Right lobe of liver (tissue), 6 donors: ENCODE results near the gene CFTR. TPM values are rescaled to one million over a fixed set of nuclear protein-coding genes. Genes with fewer than 3 reads are reported as not detected.
A peak's percentile ranks its signal among the peaks of the same experiment; 100 is the strongest.

Experiments used
- ATAC-seq, 4 donors: fragments of 200-7000 bp; cut with Tn5 transposase; one replicate each; pipeline ENCODE4 v1.9.1; 2020; ENCODE audit warnings: mild to moderate bottlenecking in 4 of 4, moderate library complexity in 4 of 4
- DNase-seq, 3 donors: peaks; one replicate each; pipeline ENCODE4 v3.0.0-alpha.2; 2020
- H3K27ac ChIP-seq, 3 donors: fragments of 200-600 bp; one replicate each; pipeline ENCODE4 v1.8.0; 2022
- H3K27me3 ChIP-seq, 2 donors: fragments of 200-600 bp; one replicate each; pipeline ENCODE4 v1.8.0; 2022
- H3K36me3 ChIP-seq, 4 donors: fragments of 200-600 bp; sonication (generic) in 1 of 4; one replicate each; pipeline versions ENCODE4 v1.5.1 to v1.8.0; 2017 to 2022; ENCODE audit warnings: control low read depth in 1 of 4
- H3K4me1 ChIP-seq, 4 donors: fragments of 200-600 bp; sonication (generic) in 1 of 4; one replicate each; pipeline versions ENCODE4 v1.5.1 to v1.8.0; 2017 to 2022; ENCODE audit warnings: control low read depth in 1 of 4
- H3K4me3 ChIP-seq, 3 donors: fragments of 200-600 bp; one replicate each; pipeline ENCODE4 v1.8.0; 2022
- H3K9me3 ChIP-seq, 4 donors: fragments of 200-600 bp; sonication (generic) in 1 of 4; one replicate each; pipeline versions ENCODE4 v1.5.1 to v1.8.0; 2017 to 2022; ENCODE audit warnings: control low read depth in 1 of 4
- CTCF ChIP-seq, 4 donors: fragments of 200-600 bp in 3 of 4; fragments of 450-650 bp in 1 of 4; IDR thresholded peaks; one replicate each; pipeline versions ENCODE4 v1.5.1 to v1.8.0; 2016 to 2022; ENCODE audit warnings: antibody characterized with exemption in 4 of 4, mild to moderate bottlenecking in 2 of 4
- POLR2A ChIP-seq: fragments of 450-650 bp; IDR thresholded peaks from one replicate; pipeline ENCODE4 v1.6.1; 2017; ENCODE audit warnings: antibody characterized with exemption, mild to moderate bottlenecking
- WGBS: methylation state at CpG from one replicate; pipeline ENCODE4 v1.1.6; 2018; ENCODE audit warnings: low coverage, low lambda C conversion rate; ENCODE audit not compliant: insufficient coverage; ENCODE audit errors: missing lambda C conversion rate; 5-methylcytosine and 5-hydroxymethylcytosine counted together
- intact Hi-C, 2 donors: fragments of 100-400 bp; cut with DNase I; formaldehyde crosslinking; loops; one replicate each; pipeline versions ENCODE4 v1.11.2 to v1.14.1; 2022
- total RNA-seq, 6 experiments: library from RNA; depleted of rRNA in 2 of 6; stranded (reverse); fragments of >200 nt in 2 of 6; fragmentation: NEBNext Ultra II Directional in 3 of 6; extraction: Animal tissue kit (Norgen Biotek cat#: 25700) in 3 of 6; gene quantifications; one replicate each; pipeline versions ENCODE4 v1.1.0 to v1.2.4, GENCODE V29; 2016 to 2023
- donor health status: DM: no; HTN: yes; CAD: no.
- donor health status: DM: no; HTN: no; CAD: no.
- donor health status: DM: no; HTN: no; CAD: no.
- donor health status: DM: no; HTN: yes; CAD: no.
- donor health status: DM: no; HTN: yes; CAD: no.

Gene CFTR
- total RNA-seq, 6 experiments from 2014 or later = 0.50 to 4.5 (median 1.5) TPM

GRCh38 chr7:117679120-117679519 is 199.3 kb downstream of the CFTR start:
- ATAC-seq (no peak), DNase-seq (no peak)
- intact Hi-C loops = no loop called here
- no peak for TF ChIP-seq POLR2A
- TF ChIP-seq CTCF (IDR thresholded peaks at IDR 0.05) = no peak
- 55% methylated on average over 3 of the region's 3 CpGs for WGBS
- Histone ChIP-seq H3K27me3 (no peaks in the 10 kb centered on the region), H3K9me3 (no peaks in the 10 kb centered on the region), H3K36me3 (no peaks in the 10 kb centered on the region), H3K4me3 (no peak overlapping the region), H3K4me1 (peaks cover 0 to 6% (median 0%) of the 10 kb centered on the region in 4 donors), H3K27ac (no peak overlapping the region)

GRCh38 chr7:117682681-117683385 is 203.0 kb downstream of the CFTR start:
- H3K27me3 ChIP-seq = no peaks in the 10 kb centered on the region
- no peak overlapping the region for H3K4me3 ChIP-seq
- no peak for DNase-seq
- 43% methylated on average over 4 of the region's 5 CpGs for WGBS
- peak in 3 of 4 donors; percentile 42 to 61 (median 60) for ATAC-seq
- no peaks in the 10 kb centered on the region for H3K9me3 ChIP-seq
- intact Hi-C loops = no loop called here
- TF ChIP-seq POLR2A (no peak), CTCF (IDR thresholded peaks at IDR 0.05) (no peak)
- no peaks in the 10 kb centered on the region for H3K36me3 ChIP-seq
- H3K4me1 ChIP-seq = peaks cover 0 to 3% (median 0%) of the 10 kb centered on the region in 4 donors
- H3K27ac ChIP-seq = no peak overlapping the region

GRCh38 chr7:117683430-117684175 is 203.8 kb downstream of the CFTR start:
- H3K4me1 ChIP-seq = peaks cover 0 to 3% (median 0%) of the 10 kb centered on the region in 4 donors
- DNase-seq (no peak), ATAC-seq (no peak)
- WGBS = 81% methylated on average over 8 of the region's 8 CpGs
- TF ChIP-seq CTCF (IDR thresholded peaks at IDR 0.05) (no peak), POLR2A (no peak)
- H3K27me3 ChIP-seq = no peaks in the 10 kb centered on the region
- H3K9me3 ChIP-seq = no peaks in the 10 kb centered on the region
- H3K36me3 ChIP-seq = no peaks in the 10 kb centered on the region
- H3K4me3 ChIP-seq = no peak overlapping the region
- intact Hi-C loops = no loop called here
- H3K27ac ChIP-seq = no peak overlapping the region

- TF ChIP-seq CTCF (IDR thresholded peaks at IDR 0.05) (no peak), POLR2A (no peak)
- Histone ChIP-seq H3K27ac (no peak overlapping the region), H3K4me3 (no peak overlapping the region), H3K27me3 (no peaks in the 10 kb centered on the region), H3K9me3 (no peaks in the 10 kb centered on the region), H3K4me1 (peaks cover 0 to 3% (median 0%) of the 10 kb centered on the region in 4 donors), H3K36me3 (no peaks in the 10 kb centered on the region)
- ATAC-seq (no peak), DNase-seq (no peak)
- intact Hi-C loops = no loop called here
Measured at GRCh38 chr7:117685795-117686194, 206.0 kb downstream of the CFTR start.
